ENCODE measurements around the gene GALNT2.

Gene GALNT2

DNA sequence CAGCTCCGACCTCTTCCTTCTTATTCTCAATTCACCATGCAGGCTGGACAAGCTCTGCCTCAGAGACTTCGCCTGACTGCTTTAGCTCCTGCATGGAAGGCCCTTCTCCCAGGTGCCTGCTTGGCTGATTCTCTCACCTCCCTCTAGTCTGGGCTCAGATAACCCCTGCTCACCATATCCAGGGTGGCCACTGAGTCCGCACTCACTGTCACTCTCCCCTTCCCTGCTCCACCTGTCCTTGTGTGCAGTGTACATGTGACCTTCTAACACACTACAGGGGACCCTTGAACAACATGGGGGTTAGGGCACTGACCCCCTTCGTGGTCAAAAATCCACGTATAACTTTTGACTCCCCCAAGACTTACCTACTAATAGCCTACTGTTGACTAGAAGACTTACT is 14.4 kb upstream of the GALNT2 start:
- Histone ChIP-seq H3K9ac (ENCODE audit: low read length) (no peak overlapping the region), H3K4me1 (ENCODE audit: control insufficient read depth, insufficient read depth, low read length) (peaks cover 5% of the 10 kb centered on the region), H3K27me3 (ENCODE audit: control insufficient read depth, insufficient read depth, low read length) (no peaks in the 10 kb centered on the region), H3K4me3 (ENCODE audit: low read depth, low read length) (no peak overlapping the region), H3K36me3 (ENCODE audit: control insufficient read depth, insufficient read depth, low read length) (no peaks in the 10 kb centered on the region), H3K9me3 (ENCODE audit: control insufficient read depth, insufficient read depth, low read depth, low read length) (no peaks in the 10 kb centered on the region), H3K27ac (ENCODE audit: low read depth, low read length) (no peak overlapping the region)

DNA sequence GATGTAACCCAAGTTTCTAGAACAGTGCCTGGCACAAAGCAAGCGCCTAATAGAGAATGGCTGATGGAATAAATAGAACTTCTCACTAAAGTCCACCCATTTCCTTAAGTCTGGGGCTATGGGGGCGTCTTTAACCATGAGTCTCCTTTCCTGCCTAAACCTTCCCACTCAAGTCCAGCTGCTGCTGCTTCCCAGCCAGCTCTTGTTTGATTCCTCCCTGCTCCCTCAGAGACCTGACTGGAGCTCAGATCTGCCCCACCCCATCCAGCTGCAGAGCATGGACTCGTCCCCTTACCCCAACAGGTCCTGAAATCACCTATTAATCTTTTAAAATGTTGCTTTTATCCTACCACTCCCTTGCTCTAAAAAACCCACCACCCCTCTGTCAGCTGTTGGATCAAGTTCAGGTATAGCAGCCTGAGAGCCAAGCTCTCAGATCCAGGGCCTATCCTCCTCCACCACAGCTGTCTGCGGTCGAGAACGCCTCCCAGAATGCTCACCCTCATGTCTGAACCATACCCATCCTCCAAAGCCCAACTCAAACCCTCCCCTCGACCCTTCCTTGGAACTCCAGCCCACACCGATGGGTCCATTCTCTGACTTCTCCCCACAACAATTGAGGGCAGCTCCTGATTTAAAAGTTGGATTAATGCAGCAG is 12.8 kb upstream of the GALNT2 start:
- Histone ChIP-seq H3K27me3 (ENCODE audit: control insufficient read depth, insufficient read depth, low read length) (no peaks in the 10 kb centered on the region), H3K27ac (ENCODE audit: low read depth, low read length) (no peak overlapping the region), H3K4me3 (ENCODE audit: low read depth, low read length) (no peak overlapping the region), H3K9me3 (ENCODE audit: control insufficient read depth, insufficient read depth, low read depth, low read length) (no peaks in the 10 kb centered on the region), H3K36me3 (ENCODE audit: control insufficient read depth, insufficient read depth, low read length) (no peaks in the 10 kb centered on the region), H3K9ac (ENCODE audit: low read length) (no peak overlapping the region), H3K4me1 (ENCODE audit: control insufficient read depth, insufficient read depth, low read length) (peaks cover 6% of the 10 kb centered on the region; the same call in 1 of the 2 replicates)

DNA sequence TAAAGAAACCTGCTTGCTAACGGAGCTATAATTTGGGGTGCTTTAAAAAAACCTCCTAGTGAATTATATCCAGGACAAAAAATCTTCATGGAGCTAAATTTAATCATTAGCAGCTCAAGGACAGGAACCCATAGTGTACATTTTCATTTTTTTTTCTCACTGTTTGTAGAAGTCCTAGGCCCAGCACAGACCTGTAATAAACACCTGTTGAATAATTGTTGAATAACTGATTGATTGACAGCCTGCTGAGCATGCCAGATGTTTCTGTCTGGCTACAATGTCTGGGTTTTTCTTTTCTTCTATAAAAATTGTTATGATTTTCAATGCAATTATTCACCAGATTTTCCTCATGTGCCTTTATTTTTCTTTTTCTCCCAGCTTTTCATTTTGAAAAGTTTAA is 10.9 kb upstream of the GALNT2 start:
- H3K9me3 ChIP-seq (ENCODE audit: control insufficient read depth, insufficient read depth, low read depth, low read length) = no peaks in the 10 kb centered on the region
- H3K27ac ChIP-seq (ENCODE audit: low read depth, low read length) = no peak overlapping the region
- no peak overlapping the region for H3K4me3 ChIP-seq (ENCODE audit: low read depth, low read length)
- H3K4me1 ChIP-seq (ENCODE audit: control insufficient read depth, insufficient read depth, low read length) = peaks cover 6% of the 10 kb centered on the region; the same call in 1 of the 2 replicates
- no peaks in the 10 kb centered on the region for H3K27me3 ChIP-seq (ENCODE audit: control insufficient read depth, insufficient read depth, low read length)
- no peaks in the 10 kb centered on the region for H3K36me3 ChIP-seq (ENCODE audit: control insufficient read depth, insufficient read depth, low read length)
- H3K9ac ChIP-seq (ENCODE audit: low read length) = no peak overlapping the region

DNA sequence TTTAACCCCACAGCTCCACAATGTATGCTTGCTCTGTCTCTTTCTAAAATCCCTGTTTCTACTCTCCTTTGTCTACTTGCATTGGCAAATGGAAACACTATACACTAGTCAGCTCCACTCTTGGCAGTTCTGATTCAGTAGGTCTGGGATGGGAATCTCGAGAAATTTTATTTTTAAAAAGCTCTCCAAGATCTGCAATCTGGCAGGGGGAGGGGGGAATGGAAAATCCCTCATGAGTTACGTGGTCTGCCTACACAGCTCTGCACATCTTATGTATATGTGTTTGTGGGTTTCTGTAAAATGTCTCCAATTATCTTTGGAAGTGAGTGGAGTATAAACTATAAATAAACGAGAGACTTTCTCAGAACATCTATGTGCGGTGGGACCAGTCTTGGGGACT is 9.9 kb upstream of the GALNT2 start:
- Histone ChIP-seq H3K9me3 (ENCODE audit: control insufficient read depth, insufficient read depth, low read depth, low read length) (0 out of 2 replicates have a peak, but pooled peaks cover 2% of the 10 kb centered on the region), H3K36me3 (ENCODE audit: control insufficient read depth, insufficient read depth, low read length) (no peaks in the 10 kb centered on the region), H3K9ac (ENCODE audit: low read length) (no peak overlapping the region), H3K27me3 (ENCODE audit: control insufficient read depth, insufficient read depth, low read length) (no peaks in the 10 kb centered on the region), H3K27ac (ENCODE audit: low read depth, low read length) (no peak overlapping the region), H3K4me3 (ENCODE audit: low read depth, low read length) (no peak overlapping the region), H3K4me1 (ENCODE audit: control insufficient read depth, insufficient read depth, low read length) (peaks cover 6% of the 10 kb centered on the region; the same call in 1 of the 2 replicates)

DNA sequence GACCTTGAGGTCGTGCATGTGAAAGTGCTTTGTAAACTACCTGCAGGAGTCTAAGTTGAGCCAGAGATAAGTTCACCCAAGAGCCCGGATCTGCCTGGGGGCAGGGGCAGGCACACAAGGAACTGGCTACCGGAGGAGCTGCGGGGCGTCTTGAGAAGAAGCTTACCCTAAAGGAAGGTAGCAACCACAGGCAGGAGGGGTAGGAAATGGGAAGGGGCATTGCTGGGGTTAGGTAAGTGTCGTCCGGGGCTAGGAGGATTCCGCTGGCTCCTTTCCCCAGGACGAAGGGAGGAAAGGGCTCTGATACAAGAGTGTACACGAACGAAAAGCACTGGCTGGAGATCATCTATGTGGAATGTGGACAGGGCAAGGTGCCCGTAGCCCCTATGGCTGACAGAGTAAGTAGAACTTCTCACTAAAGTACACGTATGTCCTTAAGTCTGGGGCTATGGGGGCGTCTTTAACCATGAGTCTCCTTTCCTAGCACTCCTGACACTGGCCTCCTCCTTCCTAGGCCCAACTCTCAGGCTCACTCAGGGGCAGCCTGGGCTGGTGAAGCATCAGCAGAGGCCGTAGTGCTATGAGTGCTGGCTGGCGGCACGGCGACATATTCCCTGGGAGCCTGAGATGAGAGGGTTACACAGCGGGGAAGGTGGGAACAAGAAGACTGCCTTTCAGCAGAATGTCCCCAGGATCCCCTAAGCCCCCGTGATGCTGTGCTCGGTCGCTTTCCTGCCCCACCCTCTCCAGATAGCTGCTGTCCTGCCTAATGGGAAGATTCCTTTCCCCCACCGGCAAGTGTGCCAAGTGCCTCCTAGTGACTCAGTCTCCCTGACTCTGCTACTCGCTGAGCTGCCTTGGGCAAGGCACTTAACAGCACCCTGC is 9.1 kb upstream of the GALNT2 start:
- Histone ChIP-seq H3K4me1 (ENCODE audit: control insufficient read depth, insufficient read depth, low read length) (peaks cover 6% of the 10 kb centered on the region; the same call in 1 of the 2 replicates), H3K9me3 (ENCODE audit: control insufficient read depth, insufficient read depth, low read depth, low read length) (peaks cover 7% of the 10 kb centered on the region), H3K36me3 (ENCODE audit: control insufficient read depth, insufficient read depth, low read length) (no peaks in the 10 kb centered on the region), H3K4me3 (ENCODE audit: low read depth, low read length) (no peak overlapping the region), H3K9ac (ENCODE audit: low read length) (no peak overlapping the region), H3K27me3 (ENCODE audit: control insufficient read depth, insufficient read depth, low read length) (no peaks in the 10 kb centered on the region), H3K27ac (ENCODE audit: low read depth, low read length) (no peak overlapping the region)

DNA sequence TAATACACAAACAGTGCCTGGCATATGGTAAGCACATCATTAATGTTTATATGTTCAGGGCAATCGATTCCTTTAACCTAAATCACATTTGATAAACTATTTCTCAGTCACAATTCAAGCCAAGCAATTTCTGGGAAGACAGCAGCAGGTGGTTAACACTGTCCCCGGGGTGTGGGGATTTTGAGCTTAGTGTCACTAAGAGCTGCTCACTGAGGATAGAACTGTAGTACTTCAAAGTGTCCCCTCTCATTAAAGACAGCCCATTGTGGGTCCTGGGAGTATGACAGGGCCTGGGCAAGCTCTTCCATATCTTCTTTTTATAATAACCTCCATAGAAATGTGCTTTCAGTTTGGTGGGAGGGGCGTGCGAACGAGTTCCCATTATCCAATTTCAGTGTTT is 8.4 kb upstream of the GALNT2 start:
- Histone ChIP-seq H3K27me3 (ENCODE audit: control insufficient read depth, insufficient read depth, low read length) (no peaks in the 10 kb centered on the region), H3K27ac (ENCODE audit: low read depth, low read length) (no peak overlapping the region), H3K9ac (ENCODE audit: low read length) (no peak overlapping the region), H3K9me3 (ENCODE audit: control insufficient read depth, insufficient read depth, low read depth, low read length) (peaks cover 7% of the 10 kb centered on the region), H3K4me1 (ENCODE audit: control insufficient read depth, insufficient read depth, low read length) (peaks cover 6% of the 10 kb centered on the region; the same call in 1 of the 2 replicates), H3K36me3 (ENCODE audit: control insufficient read depth, insufficient read depth, low read length) (no peaks in the 10 kb centered on the region), H3K4me3 (ENCODE audit: low read depth, low read length) (no peak overlapping the region)

DNA sequence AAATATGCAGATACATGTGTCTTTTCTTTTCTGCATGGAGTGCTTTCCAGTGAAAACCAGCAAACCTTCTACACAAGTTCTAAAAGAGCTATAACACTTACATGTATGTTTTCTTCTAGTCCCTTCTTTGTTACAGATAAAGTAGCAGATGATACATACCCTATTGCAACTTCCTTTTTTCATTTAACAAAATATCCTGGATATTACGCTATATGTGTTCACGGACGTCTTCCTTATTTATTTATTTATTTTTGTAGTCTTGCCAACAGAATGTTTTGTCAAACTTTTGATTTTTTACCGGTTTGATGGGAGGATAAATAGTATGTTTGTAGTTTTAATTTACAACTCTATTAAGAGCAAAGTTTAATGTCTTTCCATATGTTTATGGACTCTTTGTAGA is 5.2 kb upstream of the GALNT2 start:
- Histone ChIP-seq H3K4me3 (ENCODE audit: low read depth, low read length) (no peak overlapping the region), H3K27me3 (ENCODE audit: control insufficient read depth, insufficient read depth, low read length) (no peaks in the 10 kb centered on the region), H3K4me1 (ENCODE audit: control insufficient read depth, insufficient read depth, low read length) (peaks cover 6% of the 10 kb centered on the region; the same call in 1 of the 2 replicates), H3K9me3 (ENCODE audit: control insufficient read depth, insufficient read depth, low read depth, low read length) (peaks cover 9% of the 10 kb centered on the region), H3K36me3 (ENCODE audit: control insufficient read depth, insufficient read depth, low read length) (no peaks in the 10 kb centered on the region), H3K27ac (ENCODE audit: low read depth, low read length) (no peak overlapping the region), H3K9ac (ENCODE audit: low read length) (no peak overlapping the region)

DNA sequence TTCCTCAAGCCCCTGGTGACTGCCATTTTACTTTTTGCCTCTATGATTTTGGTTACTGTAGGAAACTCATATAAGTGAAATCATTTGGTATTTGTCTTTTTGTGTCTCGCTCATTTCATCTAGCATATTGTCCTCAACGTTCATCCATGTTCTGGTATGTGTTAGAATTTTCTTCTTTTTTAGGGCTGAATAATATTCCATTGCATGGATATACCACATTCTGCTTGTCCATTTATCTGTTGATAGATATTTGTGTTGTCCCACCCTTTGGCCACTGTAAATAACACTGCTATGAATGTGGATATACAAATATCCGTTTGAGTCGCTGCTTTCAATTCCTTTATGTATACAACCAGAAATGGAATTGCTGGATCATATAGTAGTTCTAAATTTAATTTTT is 4.5 kb upstream of the GALNT2 start:
- Histone ChIP-seq H3K27ac (ENCODE audit: low read depth, low read length) (no peak overlapping the region), H3K27me3 (ENCODE audit: control insufficient read depth, insufficient read depth, low read length) (no peaks in the 10 kb centered on the region), H3K36me3 (ENCODE audit: control insufficient read depth, insufficient read depth, low read length) (no peaks in the 10 kb centered on the region), H3K4me1 (ENCODE audit: control insufficient read depth, insufficient read depth, low read length) (peaks cover 4% of the 10 kb centered on the region; the same call in 1 of the 2 replicates), H3K4me3 (ENCODE audit: low read depth, low read length) (no peak overlapping the region), H3K9ac (ENCODE audit: low read length) (no peak overlapping the region), H3K9me3 (ENCODE audit: control insufficient read depth, insufficient read depth, low read depth, low read length) (peaks cover 9% of the 10 kb centered on the region)

DNA sequence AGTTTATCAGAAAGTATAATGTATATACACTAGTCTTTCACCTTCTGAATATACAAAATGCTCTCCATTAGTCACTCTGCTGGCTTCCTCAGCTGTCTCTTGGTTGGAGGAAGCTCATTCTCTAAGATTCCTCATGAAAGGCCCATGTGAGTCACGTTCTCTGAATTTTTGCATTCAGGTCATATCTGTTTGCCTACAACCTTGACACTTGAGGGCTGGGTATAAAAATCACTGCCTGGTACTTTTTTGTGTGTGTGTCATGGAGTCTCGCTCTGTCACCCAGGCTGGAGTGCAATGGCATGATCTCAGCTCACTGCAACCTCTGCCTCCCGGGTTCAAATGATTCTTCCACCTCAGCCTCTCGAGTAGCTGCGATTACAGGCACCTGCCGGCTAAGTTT is 2.8 kb upstream of the GALNT2 start:
- no peak overlapping the region for H3K4me3 ChIP-seq (ENCODE audit: low read depth, low read length)
- H3K27me3 ChIP-seq (ENCODE audit: control insufficient read depth, insufficient read depth, low read length) = peaks cover 9% of the 10 kb centered on the region
- H3K9me3 ChIP-seq (ENCODE audit: control insufficient read depth, insufficient read depth, low read depth, low read length) = peaks cover 9% of the 10 kb centered on the region
- peaks cover 11% of the 10 kb centered on the region for H3K4me1 ChIP-seq (ENCODE audit: control insufficient read depth, insufficient read depth, low read length)
- no peaks in the 10 kb centered on the region for H3K36me3 ChIP-seq (ENCODE audit: control insufficient read depth, insufficient read depth, low read length)
- no peak overlapping the region for H3K9ac ChIP-seq (ENCODE audit: low read length)
- no peak overlapping the region for H3K27ac ChIP-seq (ENCODE audit: low read depth, low read length)

DNA sequence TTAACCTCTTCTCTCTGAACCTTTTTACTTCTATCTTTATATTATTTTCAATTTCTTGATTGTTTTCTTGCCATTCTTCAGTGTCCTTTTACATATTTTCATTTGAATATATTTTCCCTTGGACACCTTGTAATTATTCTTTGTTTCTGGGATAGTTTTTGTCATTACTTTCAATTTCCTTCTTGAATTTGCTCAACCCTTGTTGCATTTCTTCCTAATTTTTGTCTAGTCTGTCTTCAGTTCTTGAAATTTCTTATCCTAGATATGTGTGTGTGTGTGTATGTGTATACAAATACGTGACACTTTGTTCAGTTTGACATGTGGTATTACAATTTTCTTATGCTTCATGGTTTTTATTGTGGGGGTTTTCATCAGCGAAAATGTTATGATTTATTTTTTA is 1.9 kb upstream of the GALNT2 start:
- H3K4me1 ChIP-seq (ENCODE audit: control insufficient read depth, insufficient read depth, low read length) = peaks cover 13% of the 10 kb centered on the region
- H3K27me3 ChIP-seq (ENCODE audit: control insufficient read depth, insufficient read depth, low read length) = peaks cover 9% of the 10 kb centered on the region
- H3K9me3 ChIP-seq (ENCODE audit: control insufficient read depth, insufficient read depth, low read depth, low read length) = peaks cover 9% of the 10 kb centered on the region
- H3K36me3 ChIP-seq (ENCODE audit: control insufficient read depth, insufficient read depth, low read length) = no peaks in the 10 kb centered on the region
- H3K27ac ChIP-seq (ENCODE audit: low read depth, low read length) = no peak overlapping the region
- no peak overlapping the region for H3K9ac ChIP-seq (ENCODE audit: low read length)
- no peak overlapping the region for H3K4me3 ChIP-seq (ENCODE audit: low read depth, low read length)

DNA sequence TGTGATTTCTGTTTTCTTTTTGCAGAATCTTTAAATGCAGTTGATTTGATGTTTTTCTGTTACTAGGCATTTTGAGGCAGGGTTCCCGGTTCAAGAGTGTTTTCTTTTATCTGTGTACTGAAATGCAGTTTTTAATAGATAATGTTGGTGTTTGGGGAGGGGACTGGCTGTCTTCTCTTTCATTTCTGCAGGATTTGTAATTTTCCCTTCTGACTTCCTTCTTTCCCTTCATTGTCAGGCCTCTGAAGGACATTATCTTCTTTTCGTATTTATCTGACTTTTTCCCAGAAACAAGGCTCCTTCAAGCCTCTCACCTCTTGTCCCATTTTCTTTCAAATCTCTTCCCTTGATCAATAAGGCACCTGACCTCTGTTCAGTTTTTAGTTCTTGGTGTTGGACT is 1.5 kb upstream of the GALNT2 start:
- Histone ChIP-seq H3K4me1 (ENCODE audit: control insufficient read depth, insufficient read depth, low read length) (peaks cover 13% of the 10 kb centered on the region), H3K36me3 (ENCODE audit: control insufficient read depth, insufficient read depth, low read length) (no peaks in the 10 kb centered on the region), H3K4me3 (ENCODE audit: low read depth, low read length) (no peak overlapping the region), H3K27me3 (ENCODE audit: control insufficient read depth, insufficient read depth, low read length) (peaks cover 9% of the 10 kb centered on the region), H3K27ac (ENCODE audit: low read depth, low read length) (no peak overlapping the region), H3K9ac (ENCODE audit: low read length) (no peak overlapping the region), H3K9me3 (ENCODE audit: control insufficient read depth, insufficient read depth, low read depth, low read length) (peaks cover 9% of the 10 kb centered on the region)
